ENCODE measurements around the gene GRM2.

- TF ChIP-seq EZH2phosphoT487 (IDR thresholded peaks at IDR 0.05; ENCODE audit: low read length) = no peak
- no peak for TF ChIP-seq CTCF (IDR thresholded peaks at IDR 0.05; ENCODE audit: low read length)
- no peak for TF ChIP-seq EZH2 (optimal IDR thresholded peaks at IDR 0.05; ENCODE audit: low read depth, low read length)
Observed at GRCh38 chr3:51671734-51672475, 35.0 kb upstream of the GRM2 start.

Data from MM.1S (cell line).